GM23338 (cell line): ENCODE results near the gene DROSHA. TPM values are rescaled to one million over a fixed set of nuclear protein-coding genes. Genes with fewer than 3 reads are reported as not detected.

Experiments
- ATAC-seq: fragments of 200-7000 bp; cut with Tn5 transposase; 3 replicates; pipeline ENCODE4 v1.9.1; 2020
- DNase-seq: peaks from one replicate; pipeline ENCODE4 v3.0.0-alpha.2; 2015; ENCODE audit warnings: low spot score
- H2AFZ ChIP-seq: fragments of 200-600 bp; sonication (generic); 2 replicates; pipeline ENCODE4 v1.8.0; 2016; ENCODE audit warnings: antibody characterized with exemption, mild to moderate bottlenecking, moderate library complexity
- H3F3A ChIP-seq: fragments of 200-600 bp; sonication (generic); replicated peaks from 2 replicates; pipeline ENCODE4 v1.8.0; 2017; ENCODE audit warnings: antibody characterized with exemption, mixed run types, low read depth
- H3K27ac ChIP-seq: fragments of 200-600 bp; sonication (generic); 2 replicates; pipeline ENCODE4 v1.6.1; 2016; ENCODE audit warnings: low read depth
- H3K27me3 ChIP-seq: fragments of 200-600 bp; sonication (generic); 2 replicates; pipeline ENCODE4 v1.8.0; 2016; ENCODE audit warnings: mild to moderate bottlenecking, mixed run types, moderate library complexity; ENCODE audit not compliant: insufficient read depth
- H3K36me3 ChIP-seq: fragments of 200-600 bp; sonication (generic); 2 replicates; pipeline ENCODE4 v1.8.0; 2016; ENCODE audit warnings: mild to moderate bottlenecking; ENCODE audit not compliant: insufficient read depth
- H3K4me1 ChIP-seq: fragments of 200-600 bp; sonication (generic); 2 replicates; pipeline ENCODE4 v1.8.0; 2016; ENCODE audit warnings: mild to moderate bottlenecking, moderate library complexity; ENCODE audit not compliant: insufficient read depth
- H3K4me2 ChIP-seq: fragments of 200-600 bp; sonication (generic); 2 replicates; pipeline ENCODE4 v1.7.1; 2017; ENCODE audit warnings: mixed run types
- H3K4me3 ChIP-seq: fragments of 200-600 bp; sonication (generic); 2 replicates; pipeline ENCODE4 v1.6.1; 2016; ENCODE audit warnings: mixed run types
- H3K79me2 ChIP-seq: fragments of 200-600 bp; sonication (generic); replicated peaks from 2 replicates; pipeline ENCODE4 v1.8.0; 2017; ENCODE audit warnings: mild to moderate bottlenecking; ENCODE audit not compliant: insufficient read depth
- H3K9me2 ChIP-seq: fragments of 200-600 bp; sonication (generic); 2 replicates; pipeline ENCODE4 v1.8.0; 2017; ENCODE audit not compliant: insufficient read depth
- H4K20me1 ChIP-seq: fragments of 200-600 bp; sonication (generic); replicated peaks from 2 replicates; pipeline ENCODE4 v1.8.0; 2017; ENCODE audit warnings: mild to moderate bottlenecking; ENCODE audit not compliant: insufficient read depth
- H3K27ac Mint-ChIP-seq: 2 replicates; pipeline ENCODE4 v1.8.0; 2020; ENCODE audit warnings: inconsistent platforms, mild to moderate bottlenecking, moderate library complexity, mixed read lengths
- H3K27me3 Mint-ChIP-seq: 3 replicates; pipeline ENCODE4 v1.8.0; 2022; ENCODE audit warnings: low read depth, mild to moderate bottlenecking, moderate library complexity, mixed read lengths, inconsistent platforms; ENCODE audit not compliant: insufficient read depth, poor library complexity
- H3K36me3 Mint-ChIP-seq: 3 replicates; pipeline ENCODE4 v1.8.0; 2021; ENCODE audit warnings: low read depth, mild to moderate bottlenecking, inconsistent platforms, moderate library complexity, mixed read lengths
- H3K4me1 Mint-ChIP-seq: 3 replicates; pipeline ENCODE4 v1.8.0; 2020; ENCODE audit warnings: mild to moderate bottlenecking, inconsistent platforms, mixed read lengths
- H3K4me3 Mint-ChIP-seq: 3 replicates; pipeline ENCODE4 v1.8.0; 2021; ENCODE audit warnings: moderate library complexity, mild to moderate bottlenecking, inconsistent platforms, mixed read lengths
- H3K9me3 Mint-ChIP-seq: 3 replicates; pipeline ENCODE4 v1.8.0; 2020; ENCODE audit warnings: moderate library complexity, mild to moderate bottlenecking, inconsistent platforms, mixed read lengths
- NANOG ChIP-seq: IDR thresholded peaks from 2 replicates; pipeline ENCODE4 v1.6.1; 2016; ENCODE audit warnings: antibody characterized with exemption, borderline replicate concordance
- REST ChIP-seq: IDR thresholded peaks from one replicate; pipeline ENCODE4 v1.6.1; 2018; ENCODE audit warnings: antibody characterized with exemption; ENCODE audit not compliant: unreplicated experiment
- STAT1 ChIP-seq: IDR thresholded peaks from one replicate; pipeline ENCODE4 v1.6.1; 2016; ENCODE audit warnings: antibody characterized with exemption; ENCODE audit not compliant: unreplicated experiment
- ZNF114 ChIP-seq: fragments of 250-450 bp; sonication (Bioruptor Pico); IDR thresholded peaks from 2 replicates; pipeline ENCODE4 v1.5.0; 2020; ENCODE audit warnings: mild to moderate bottlenecking, moderate library complexity
- ZNF331 ChIP-seq: fragments of 250-450 bp; sonication (Bioruptor Pico); IDR thresholded peaks from 2 replicates; pipeline ENCODE4 v1.5.0; 2020; ENCODE audit warnings: low read depth, mild to moderate bottlenecking, moderate library complexity
- ZNF462 ChIP-seq: fragments of 250-450 bp; sonication (Bioruptor Pico); IDR thresholded peaks from 2 replicates; pipeline ENCODE4 v1.5.0; 2020; ENCODE audit warnings: mild to moderate bottlenecking, moderate library complexity
- polyA plus RNA-seq: library from polyadenylated mRNA; unstranded; fragments of >200 nt; fragmentation: Nextera tagmentation; extraction: Ambion mirVana; gene quantifications from 2 replicates; pipeline ENCODE4 v1.2.1, GENCODE V29; 2016
- total RNA-seq: library from RNA; depleted of rRNA; stranded (reverse); fragments of >200 nt; shearing (Covaris generic); gene quantifications from 2 replicates; pipeline ENCODE4 v1.2.3, GENCODE V29; 2014

Gene DROSHA
- total and polyA plus RNA-seq, 2 experiments from 2014 or later, result 70.6 to 87.8 TPM

GRCh38 chr5:31569068-31569467, 37.2 kb upstream of the DROSHA start:
- Mint-ChIP-seq H3K4me1 (no peaks in the 10 kb centered on the region; the same call in 2 of the 3 replicates), H3K36me3 (peaks cover 22% of the 10 kb centered on the region), H3K4me3 (no peak overlapping the region), H3K27me3 (no peaks in the 10 kb centered on the region), H3K27ac (no peak overlapping the region), H3K9me3 (peaks cover 23% of the 10 kb centered on the region)
- no peaks in the 10 kb centered on the region for H3K79me2 ChIP-seq
- no peaks in the 10 kb centered on the region for H3K27me3 ChIP-seq
- H3K4me3 ChIP-seq, result no peak overlapping the region
- H2AFZ ChIP-seq, result no peak overlapping the region
- no peak overlapping the region for H3K4me2 ChIP-seq
- DNase-seq (no peak), ATAC-seq (no peak)
- TF ChIP-seq ZNF114 (CRISPR knock-in tag) (no peak), REST (no peak), ZNF462 (CRISPR knock-in tag) (no peak), STAT1 (no peak), ZNF331 (CRISPR knock-in tag) (no peak), NANOG (no peak)
- H3F3A ChIP-seq, result no peaks in the 10 kb centered on the region
- no peaks in the 10 kb centered on the region for H3K36me3 ChIP-seq
- H3K27ac ChIP-seq, result no peak overlapping the region
- no peaks in the 10 kb centered on the region for H3K4me1 ChIP-seq
- H4K20me1 ChIP-seq, result no peaks in the 10 kb centered on the region
- H3K9me2 ChIP-seq, result peaks cover 6% of the 10 kb centered on the region; the same call in 1 of the 2 replicates
